Stimulated activated CD4-positive, alpha-beta T cell treated with anti-CD3 and anti-CD28 coated beads, Interleukin-2, amount 100 ng/mL, for 4 hours (primary cell): ENCODE data around the gene IL19.
"Not testable (repeated sequence)": the region's sequence is repeated elsewhere in the genome, so short reads cannot be mapped to it uniquely, and the experiment has no call there.

Source experiments
- DNase-seq: peaks from one replicate; pipeline ENCODE4 v3.0.0-alpha.2; 2020; ENCODE audit warnings: low read depth

The IL19 gene

DNA sequence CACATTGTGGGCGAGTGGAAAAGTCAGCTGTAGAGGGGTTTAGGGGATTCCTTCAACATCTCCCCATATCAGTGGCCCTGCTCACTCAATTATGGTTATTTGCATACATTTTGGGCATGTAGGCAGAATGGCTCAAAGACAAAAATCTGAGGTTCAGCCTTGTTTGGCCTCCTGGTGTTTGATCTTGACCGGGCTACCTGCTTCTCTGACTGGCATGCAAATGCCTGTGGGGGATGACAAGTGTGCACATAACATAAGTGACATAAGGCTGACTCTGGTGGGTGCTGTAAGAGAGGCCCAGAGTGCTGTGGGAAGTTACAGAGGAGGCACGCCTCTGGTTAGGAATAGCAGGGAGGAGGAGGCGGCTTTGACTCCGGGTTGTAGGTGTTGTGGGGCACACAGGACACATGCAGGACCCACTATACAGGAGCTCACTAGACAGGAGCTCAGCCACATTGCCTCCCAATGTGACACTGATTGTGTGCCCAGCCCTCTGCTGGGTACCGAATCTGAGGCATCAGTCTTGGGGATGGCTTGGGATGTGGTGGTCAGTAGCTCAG is 29.4 kb upstream of the IL19 start:
- DNase-seq, result no peak

GRCh38 chr1:206742719-206743383 is 27.7 kb upstream of the IL19 start:
- no peak for DNase-seq

GRCh38 chr1:206744683-206745082 is 25.9 kb upstream of the IL19 start:
- no peak for DNase-seq

DNA sequence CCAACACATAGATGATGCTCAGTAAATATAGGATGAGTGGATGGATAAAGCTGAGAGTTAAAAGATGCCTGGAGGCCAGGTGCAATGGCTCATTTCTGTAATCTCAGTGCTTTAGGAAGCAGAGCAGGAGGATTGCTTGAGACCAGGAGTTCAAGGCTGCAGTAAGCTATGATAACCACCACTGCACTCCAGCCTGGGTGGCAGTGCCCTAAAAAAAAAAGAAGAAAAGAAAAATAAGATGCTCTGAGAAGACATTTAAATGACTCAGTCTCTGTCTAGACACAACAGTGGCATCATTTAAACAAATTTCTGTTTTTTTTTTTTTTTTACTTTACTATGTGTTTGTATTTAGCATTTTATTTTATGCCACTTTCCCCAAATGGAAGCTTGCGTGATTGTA is 25.3 kb upstream of the IL19 start:
- DNase-seq, result no peak

DNA sequence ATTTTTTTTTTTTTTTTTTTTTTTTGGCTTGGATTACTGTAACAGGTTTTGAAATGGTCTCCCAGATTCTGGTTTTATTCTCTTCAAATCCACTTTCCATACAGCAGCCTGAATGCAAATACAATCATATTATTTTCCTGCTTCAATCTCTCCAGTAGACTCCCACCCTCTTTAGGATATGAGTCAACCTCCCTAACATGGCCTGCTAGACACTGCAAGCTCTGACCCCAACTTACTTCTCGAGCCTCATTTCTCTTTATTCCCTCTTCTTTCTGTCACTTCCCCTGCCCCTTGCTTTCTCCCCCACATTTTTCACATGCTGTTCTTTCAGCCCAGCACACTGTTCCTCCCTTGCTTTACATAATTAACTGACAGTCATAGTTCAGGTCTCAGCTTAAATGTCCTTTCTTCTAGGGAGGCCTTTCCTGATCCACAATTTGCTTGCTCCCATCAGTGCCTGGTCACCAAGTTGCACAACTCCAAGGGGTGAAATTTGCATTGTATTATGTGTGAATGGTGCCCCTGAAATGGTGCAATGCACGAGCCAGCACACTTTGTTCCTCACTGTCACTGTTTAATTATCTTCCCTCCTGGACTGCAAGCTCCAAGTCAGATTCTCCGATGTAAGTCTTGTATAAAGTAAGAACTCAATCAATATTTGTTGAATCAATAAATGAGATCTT is 22.1 kb upstream of the IL19 start:
- no peak for DNase-seq

GRCh38 chr1:206751891-206752290 is 18.7 kb upstream of the IL19 start:
- no peak for DNase-seq

DNA sequence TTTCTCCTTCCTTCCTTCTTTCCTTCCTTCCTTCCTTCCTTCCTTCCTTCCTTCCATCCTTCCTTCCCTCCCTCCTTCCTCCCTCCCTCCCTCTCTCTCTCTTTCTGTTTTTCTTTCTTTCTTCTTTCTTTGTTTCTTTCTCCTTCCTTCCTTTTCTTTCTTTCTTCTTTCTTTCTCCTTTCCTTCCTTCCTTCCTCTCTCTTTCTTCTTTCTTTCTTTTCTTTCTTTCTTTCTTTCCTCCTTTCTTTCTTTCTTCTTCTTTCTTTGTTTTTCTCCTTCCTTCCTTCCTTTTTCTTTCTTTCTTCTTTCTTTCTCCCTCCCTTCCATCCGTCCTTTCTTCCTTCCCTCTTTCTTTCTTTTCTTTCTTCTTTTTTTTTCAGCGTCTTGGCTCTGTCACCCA is 18.1 kb upstream of the IL19 start:
- no peak for DNase-seq

GRCh38 chr1:206753141-206753540 is 17.4 kb upstream of the IL19 start:
- DNase-seq, result no peak

- DNase-seq, result no peak
Observed at GRCh38 chr1:206754011-206754410, 16.6 kb upstream of the IL19 start.

DNA sequence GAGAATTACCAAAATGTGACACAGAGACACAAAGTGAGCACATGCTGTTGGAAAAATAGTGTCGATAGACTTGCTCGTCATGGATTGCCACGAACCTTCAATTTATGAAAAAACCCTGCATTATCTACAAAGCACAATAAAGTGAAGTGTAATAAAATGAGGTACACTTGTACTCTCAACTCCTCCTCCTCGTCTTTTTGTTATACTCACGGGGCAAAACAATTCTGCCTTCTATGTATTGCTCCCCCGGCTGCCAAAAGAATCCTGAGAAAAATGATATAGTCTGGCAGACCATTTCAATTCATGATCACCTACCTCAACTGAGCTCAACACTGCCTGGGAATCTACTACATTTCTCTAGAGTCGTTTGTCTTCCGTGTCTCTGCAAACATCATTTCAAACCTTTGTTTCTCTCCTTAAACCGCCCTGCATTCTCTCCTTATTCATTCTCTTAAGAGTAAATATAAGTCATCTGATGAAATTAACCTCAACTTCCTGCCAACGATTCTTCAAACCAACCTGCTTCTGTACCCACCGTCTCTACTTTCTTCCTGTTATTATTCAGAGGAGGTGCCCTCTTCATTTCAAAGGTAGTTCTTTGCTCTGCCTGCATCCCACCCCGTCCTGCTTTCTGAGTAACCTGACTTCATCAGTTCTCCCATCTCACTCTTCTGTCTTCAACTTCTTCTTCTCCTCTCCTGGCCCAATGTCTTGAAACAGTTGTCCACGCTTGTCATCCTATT is 12.9 kb upstream of the IL19 start:
- DNase-seq, result no peak

GRCh38 chr1:206760590-206760989 is 10.0 kb upstream of the IL19 start:
- no peak for DNase-seq

DNA sequence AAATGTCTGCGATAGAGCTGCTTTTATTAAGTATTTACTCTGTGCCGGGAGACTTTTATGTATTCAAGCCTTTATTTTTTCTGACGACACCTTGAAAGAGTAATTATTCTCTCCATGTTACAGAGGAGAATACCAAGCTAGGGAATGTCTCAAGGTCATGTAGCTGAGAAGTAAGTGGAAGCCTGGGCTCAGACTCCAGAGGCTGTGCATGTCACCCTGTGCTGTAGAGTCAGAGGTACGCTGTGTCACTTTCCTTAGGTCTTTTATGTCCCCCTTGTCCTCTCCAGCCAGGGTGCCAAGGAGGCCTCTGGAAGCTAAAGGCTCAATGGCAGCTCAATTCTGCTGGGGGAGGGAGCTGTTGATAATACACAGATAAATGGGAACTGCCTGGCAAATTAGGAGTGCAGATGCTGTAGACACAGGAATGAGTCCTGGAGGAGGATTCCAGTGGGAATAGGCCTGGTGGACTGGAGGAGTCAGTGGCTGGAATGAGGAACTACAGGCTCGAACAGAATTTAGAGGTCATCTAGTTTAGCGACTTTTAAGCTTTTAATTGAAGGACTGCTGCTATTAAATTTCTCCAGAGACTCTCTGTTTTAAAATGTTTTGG is 9.3 kb upstream of the IL19 start:
- no peak for DNase-seq

GRCh38 chr1:206762741-206763364 is 7.7 kb upstream of the IL19 start:
- DNase-seq, result not testable (repeated sequence)

DNA sequence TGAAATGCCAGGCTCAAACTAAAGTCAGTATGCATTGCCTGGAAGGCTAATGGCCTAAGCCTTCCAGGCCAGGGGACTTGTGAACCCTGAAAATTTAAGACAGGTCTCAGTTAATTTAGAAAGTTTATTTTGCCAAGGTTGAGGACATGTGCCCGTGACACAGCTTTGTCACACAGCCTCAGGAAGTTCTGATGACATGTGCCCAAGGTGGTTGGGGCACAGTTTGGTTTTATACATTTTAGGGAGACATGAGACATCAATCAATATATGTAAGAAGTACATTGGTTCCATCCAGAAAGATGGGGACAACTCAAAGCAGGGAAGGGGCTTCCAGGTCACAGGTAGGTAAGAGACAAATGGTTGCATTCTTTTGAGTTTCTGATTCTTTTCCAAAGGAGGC is 4.8 kb upstream of the IL19 start:
- DNase-seq, result not testable (repeated sequence)

DNA sequence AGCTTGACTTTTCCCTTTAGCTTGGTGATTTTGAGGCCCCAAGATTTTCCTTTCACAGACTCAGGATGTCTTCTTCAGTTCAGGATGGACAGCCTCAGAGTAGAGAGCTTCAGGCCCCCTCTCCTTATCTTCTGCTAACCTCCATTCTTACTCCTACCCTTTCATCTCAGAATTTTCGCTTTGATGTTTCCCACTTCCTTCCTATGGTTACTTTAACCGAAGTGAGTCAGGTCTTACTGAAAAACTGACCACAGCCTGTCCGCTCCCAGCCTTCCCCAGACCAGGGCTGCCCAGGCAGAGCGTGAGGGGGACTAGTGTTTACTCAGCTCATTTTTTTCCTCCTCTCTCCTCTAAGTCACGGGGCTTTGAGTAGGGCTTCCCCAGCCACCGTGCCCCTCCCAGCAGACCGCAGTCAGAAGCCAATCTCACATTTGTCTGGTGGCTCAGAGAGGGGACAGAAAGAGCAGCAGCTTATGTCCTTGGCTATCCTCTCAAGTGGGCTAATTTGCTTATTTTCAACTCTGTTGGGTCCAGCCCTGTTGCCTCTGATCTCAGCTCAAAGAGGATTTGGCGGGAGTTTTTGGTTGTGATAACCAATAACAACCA is 4.2 kb upstream of the IL19 start:
- DNase-seq, result peak; percentile 59

- DNase-seq, result no peak
Observed at GRCh38 chr1:206768472-206769303, 1.9 kb upstream of the IL19 start.

GRCh38 chr1:206769304-206769731 is 1.3 kb upstream of the IL19 start:
- DNase-seq, result no peak

GRCh38 chr1:206771338-206771692 is 742 bp downstream of the IL19 start:
- DNase-seq, result no peak

GRCh38 chr1:206772243-206772937 is 1.8 kb downstream of the IL19 start, which contains the start of gene IL10:
TSS of gene IL10 (minus strand) at chr1:206772494. CDS start at chr1:206772435, 59 bp downstream.
- DNase-seq, result no peak

GRCh38 chr1:206774093-206774492 is 3.5 kb downstream of the IL19 start:
- DNase-seq, result no peak
